ENCODE results near the gene CHRM4.
A peak's percentile ranks its signal among the peaks of the same experiment; 100 is the strongest.

The CHRM4 gene

GRCh38 chr11:46346886-46347636 is 44.5 kb downstream of the CHRM4 start, which contains the start of gene DGKZ:
DGKZ (plus strand) TSS chr11:46347463; CDS start chr11:46347660, 197 bp downstream.
- peak; percentile 95 for DNase-seq

DNA sequence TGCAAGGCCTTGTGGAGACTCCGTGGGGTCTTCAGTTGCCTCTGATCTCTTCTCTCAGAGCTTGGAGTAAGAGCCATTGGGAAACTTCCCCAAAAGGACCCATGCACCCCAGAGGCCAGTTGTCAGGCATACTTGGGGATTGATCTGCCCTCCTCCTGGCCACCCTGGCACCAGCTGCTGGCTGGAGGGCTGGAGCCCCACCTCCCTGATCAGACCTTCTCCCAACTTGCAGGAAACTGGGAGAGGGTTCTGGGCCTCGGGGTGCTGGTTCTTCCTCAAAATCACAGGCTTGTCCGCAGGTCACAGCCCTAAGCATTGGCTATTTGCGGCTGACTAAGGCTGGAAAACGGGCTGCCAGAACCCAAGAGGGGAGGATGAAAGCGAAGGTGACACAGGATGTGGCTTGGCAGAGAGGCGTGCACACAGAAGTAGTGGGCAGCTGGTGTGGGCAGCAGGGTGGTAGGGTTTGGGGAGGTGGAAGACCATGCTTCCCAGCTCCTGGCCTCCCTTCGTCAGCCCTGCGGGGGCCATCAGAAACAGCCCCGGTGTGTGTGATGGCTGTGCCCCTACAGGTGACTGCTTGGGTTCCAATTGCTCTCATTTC is 45.6 kb downstream of the CHRM4 start:
- peak; percentile 48 for DNase-seq

GRCh38 chr11:46345131-46345597 is 46.4 kb downstream of the CHRM4 start:
- no peak for DNase-seq

DNA sequence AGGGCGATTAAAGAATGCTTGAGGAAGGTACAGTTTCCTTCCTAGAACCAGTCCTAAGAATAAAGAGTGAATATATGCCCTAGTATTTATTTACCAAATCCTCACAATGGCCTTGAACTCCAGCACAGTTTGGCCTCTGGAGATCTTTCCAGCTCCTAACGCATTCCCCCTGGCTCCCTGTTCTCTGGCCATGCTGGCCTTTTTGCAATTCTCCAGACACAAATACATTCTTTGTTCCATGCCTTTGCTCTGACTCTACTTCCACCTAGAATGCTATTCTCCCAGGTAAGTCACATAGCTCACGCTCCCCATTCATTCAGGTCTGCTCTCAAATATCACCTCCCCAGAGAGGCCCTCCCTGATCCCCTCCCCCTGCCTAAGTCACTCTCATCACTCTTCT is 48.1 kb downstream of the CHRM4 start:
- no peak for DNase-seq

- no peak for DNase-seq
Measured at GRCh38 chr11:46342239-46342638, 49.3 kb downstream of the CHRM4 start.

GRCh38 chr11:46341454-46341853 is 50.1 kb downstream of the CHRM4 start:
- DNase-seq, result no peak

DNA sequence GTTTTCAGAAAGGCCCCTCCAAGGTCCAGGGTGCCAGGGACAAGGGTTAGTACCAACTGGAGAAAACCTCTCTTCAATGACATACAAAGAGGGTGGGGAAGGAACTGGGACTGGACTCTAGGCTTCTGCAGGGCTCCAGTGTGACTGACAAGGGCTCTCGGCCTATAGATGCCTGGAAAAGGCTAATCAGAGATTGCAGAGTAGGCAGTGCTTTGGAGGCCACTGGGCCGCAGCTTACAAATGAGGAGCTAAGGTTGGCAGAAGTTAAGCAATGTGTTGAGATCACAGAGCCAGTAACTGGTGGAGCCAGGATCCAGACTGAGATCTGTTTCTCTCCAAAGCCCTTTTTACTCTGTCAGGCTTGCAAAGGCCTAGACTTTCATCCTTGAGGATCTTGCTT is 51.8 kb downstream of the CHRM4 start:
- no peak for DNase-seq

GRCh38 chr11:46338988-46339666 is 52.4 kb downstream of the CHRM4 start:
- no peak for DNase-seq

DNA sequence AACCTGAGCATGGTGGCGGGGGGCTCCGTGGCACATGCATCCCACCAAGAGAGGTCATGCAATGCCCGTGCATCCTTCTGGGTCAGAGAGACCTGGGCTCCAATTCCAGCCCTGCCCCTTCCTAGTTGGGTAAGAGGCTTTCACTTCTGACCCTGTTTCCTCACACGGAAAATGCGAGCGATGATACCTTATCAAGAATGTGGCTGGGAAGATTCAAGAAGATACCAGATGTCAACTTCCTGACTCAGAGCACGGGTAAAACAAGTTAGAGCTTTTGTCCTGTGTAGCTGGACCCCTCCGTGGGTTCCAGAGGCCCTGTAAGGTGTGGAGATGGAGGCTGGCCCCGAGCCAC is 53.0 kb downstream of the CHRM4 start:
- DNase-seq, result no peak

GRCh38 chr11:46337626-46338345 is 53.8 kb downstream of the CHRM4 start:
- no peak for DNase-seq

- DNase-seq, result no peak
Measured at GRCh38 chr11:46336563-46337180, 54.9 kb downstream of the CHRM4 start.

DNA sequence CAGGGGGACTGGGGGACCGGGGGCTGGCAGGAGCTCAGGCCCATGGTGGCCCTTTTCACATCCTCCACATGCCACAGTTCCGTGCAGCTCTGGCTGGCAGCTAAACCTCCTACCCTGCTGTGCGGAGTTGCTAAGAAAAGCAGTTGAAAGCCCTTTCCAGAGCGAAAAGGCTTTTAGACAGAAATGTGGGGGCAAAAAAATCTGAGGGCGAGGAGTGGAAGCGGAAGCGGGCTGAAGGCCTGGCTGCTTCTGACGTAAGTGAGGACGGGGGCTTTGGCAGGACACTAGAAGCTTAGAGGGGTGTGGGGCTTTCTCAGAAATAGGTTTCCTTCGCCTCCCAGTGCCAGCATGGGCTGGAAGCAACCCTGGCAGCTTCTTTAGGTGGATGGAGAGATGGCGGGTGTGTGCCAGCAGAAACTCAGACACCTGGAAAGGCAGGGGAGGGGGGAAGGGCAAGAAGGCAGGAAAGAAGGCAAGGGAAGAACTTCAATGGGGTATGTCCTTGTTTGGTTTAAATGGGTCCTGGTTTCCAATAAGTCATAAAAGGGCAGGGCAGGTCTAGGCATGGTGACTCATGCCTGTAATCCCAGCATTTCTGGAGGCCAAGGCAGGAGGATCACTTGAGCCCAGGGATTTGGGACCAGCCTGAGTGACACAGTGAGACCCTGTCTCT is 55.5 kb downstream of the CHRM4 start:
- DNase-seq, result no peak

DNA sequence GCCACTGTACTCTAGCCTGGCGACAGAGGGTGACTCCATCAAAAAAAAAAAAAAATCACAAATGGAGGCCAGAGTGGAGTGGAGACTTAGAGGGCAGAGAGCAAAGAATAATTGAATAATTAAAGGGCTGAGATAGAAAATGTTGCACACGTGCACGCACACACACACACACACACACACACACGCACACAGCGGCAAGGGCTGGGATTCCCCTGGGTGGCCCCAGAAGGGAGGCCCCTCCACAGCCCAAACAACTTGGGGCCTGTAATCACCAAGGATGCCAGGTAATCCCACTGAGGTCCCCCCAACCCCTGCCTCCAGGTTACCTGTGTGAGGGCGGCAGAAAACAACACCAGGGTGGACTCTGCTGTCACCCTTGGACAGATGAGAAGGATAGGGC is 56.3 kb downstream of the CHRM4 start:
- no peak for DNase-seq

DNA sequence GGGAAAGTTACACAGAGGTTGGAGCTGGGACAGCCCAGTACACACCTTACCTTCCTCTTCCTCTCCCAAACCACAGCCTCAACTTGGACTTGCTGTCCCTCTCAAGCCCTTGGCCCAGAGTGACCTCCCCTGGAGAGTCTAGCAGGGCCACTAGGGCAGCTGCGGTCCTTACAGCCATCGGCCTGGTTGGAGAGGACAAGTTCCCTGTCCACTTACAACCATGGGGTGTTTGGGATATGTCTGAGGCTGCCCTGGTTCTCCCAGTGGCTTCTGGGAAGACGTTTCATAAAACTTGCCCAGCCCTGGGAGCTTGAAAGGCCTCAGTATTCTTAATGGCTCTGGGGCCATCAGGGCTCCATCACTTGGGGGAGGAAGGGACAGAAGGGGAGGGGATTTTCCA is 57.4 kb downstream of the CHRM4 start:
- no peak for DNase-seq

All from activated CD4-positive, CD25-positive, alpha-beta regulatory T cell treated with anti-CD3 and anti-CD28 coated beads, Interleukin-2, amount 50 U/mL, for 72 hours (primary cell).